ENCODE measurements around the gene TSPAN18. TPM values are rescaled to one million over a fixed set of nuclear protein-coding genes. Genes with fewer than 3 reads are reported as not detected.

The TSPAN18 gene
- total and polyA plus RNA-seq, 2 experiments from 2014 or later = 6.0 to 10.6 TPM

DNA sequence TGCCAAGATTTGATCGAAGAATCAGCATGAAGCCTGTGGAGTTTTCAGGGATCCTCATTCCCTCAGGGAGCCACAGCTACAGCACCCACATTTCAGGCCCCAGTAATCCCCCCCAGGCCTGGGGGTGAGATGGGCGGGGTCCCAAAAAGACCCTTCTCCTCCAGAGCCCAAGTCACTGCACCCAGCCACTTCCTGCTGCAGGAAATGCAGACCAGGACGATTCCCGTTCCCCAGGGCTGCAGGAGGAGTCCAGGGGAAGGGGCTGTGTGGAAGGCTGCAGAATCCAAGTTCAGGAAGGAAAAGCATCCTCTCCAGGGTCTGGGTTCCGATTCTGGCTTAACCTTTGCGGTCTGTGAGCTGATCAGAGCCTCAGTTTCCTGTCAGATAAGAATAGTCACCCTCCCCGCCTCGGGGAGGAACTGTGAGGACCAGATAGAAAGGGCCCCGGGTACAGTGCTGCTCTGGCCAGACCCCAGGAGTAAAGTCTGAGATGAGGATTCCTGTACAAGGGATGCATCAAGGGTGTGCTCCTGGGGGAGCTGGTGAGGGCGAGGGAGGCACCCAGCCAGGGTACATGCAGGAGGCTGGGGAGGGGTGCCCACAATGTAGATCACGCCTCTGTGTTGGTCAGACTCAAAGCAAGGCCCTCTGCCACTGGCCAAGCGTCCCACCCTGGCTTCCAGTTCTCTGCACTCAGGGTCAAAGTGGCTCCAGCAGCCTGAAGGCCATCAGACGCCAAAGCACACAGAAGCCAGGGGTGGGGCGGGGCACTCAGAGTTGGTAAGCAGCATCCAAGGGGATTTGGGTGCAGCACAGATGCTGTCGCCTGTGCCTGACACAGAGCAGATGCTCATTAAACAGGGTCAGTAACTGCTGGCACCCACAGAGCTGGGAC is 254.0 kb downstream of the TSPAN18 start:
- no peaks in the 10 kb centered on the region for H3K36me3 ChIP-seq (ENCODE audit: insufficient read depth)
- no peaks in the 10 kb centered on the region for H4K20me1 ChIP-seq (replicated peaks; ENCODE audit: insufficient read depth)
- no peaks in the 10 kb centered on the region for H3K79me2 ChIP-seq (replicated peaks; ENCODE audit: insufficient read depth)
- H3K9me3 Mint-ChIP-seq = no peaks in the 10 kb centered on the region
- TF ChIP-seq POLR2AphosphoS5 (IDR thresholded peaks at IDR 0.05; ENCODE audit: low read depth) (no peak), JUNB (IDR thresholded peaks at IDR 0.05; ENCODE audit: unreplicated experiment) (no peak), NANOG (IDR thresholded peaks at IDR 0.05; ENCODE audit: borderline replicate concordance) (no peak), EZH2 (IDR thresholded peaks at IDR 0.05; ENCODE audit: low read depth, unreplicated experiment) (no peak), CREB1 (CRISPR knock-in tag; IDR thresholded peaks at IDR 0.05; ENCODE audit: low read depth) (no peak), ZNF114 (CRISPR knock-in tag; IDR thresholded peaks at IDR 0.05) (no peak), ZNF331 (CRISPR knock-in tag; IDR thresholded peaks at IDR 0.05; ENCODE audit: low read depth) (no peak)
- TF ChIP-seq, protein P1, sequence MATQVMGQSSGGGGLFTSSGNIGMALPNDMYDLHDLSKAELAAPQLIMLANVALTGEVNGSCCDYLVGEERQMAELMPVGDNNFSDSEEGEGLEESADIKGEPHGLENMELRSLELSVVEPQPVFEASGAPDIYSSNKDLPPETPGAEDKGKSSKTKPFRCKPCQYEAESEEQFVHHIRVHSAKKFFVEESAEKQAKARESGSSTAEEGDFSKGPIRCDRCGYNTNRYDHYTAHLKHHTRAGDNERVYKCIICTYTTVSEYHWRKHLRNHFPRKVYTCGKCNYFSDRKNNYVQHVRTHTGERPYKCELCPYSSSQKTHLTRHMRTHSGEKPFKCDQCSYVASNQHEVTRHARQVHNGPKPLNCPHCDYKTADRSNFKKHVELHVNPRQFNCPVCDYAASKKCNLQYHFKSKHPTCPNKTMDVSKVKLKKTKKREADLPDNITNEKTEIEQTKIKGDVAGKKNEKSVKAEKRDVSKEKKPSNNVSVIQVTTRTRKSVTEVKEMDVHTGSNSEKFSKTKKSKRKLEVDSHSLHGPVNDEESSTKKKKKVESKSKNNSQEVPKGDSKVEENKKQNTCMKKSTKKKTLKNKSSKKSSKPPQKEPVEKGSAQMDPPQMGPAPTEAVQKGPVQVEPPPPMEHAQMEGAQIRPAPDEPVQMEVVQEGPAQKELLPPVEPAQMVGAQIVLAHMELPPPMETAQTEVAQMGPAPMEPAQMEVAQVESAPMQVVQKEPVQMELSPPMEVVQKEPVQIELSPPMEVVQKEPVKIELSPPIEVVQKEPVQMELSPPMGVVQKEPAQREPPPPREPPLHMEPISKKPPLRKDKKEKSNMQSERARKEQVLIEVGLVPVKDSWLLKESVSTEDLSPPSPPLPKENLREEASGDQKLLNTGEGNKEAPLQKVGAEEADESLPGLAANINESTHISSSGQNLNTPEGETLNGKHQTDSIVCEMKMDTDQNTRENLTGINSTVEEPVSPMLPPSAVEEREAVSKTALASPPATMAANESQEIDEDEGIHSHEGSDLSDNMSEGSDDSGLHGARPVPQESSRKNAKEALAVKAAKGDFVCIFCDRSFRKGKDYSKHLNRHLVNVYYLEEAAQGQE (IDR thresholded peaks at IDR 0.05; ENCODE audit: unreplicated experiment) = no peak
- TF ChIP-seq, protein P2, sequence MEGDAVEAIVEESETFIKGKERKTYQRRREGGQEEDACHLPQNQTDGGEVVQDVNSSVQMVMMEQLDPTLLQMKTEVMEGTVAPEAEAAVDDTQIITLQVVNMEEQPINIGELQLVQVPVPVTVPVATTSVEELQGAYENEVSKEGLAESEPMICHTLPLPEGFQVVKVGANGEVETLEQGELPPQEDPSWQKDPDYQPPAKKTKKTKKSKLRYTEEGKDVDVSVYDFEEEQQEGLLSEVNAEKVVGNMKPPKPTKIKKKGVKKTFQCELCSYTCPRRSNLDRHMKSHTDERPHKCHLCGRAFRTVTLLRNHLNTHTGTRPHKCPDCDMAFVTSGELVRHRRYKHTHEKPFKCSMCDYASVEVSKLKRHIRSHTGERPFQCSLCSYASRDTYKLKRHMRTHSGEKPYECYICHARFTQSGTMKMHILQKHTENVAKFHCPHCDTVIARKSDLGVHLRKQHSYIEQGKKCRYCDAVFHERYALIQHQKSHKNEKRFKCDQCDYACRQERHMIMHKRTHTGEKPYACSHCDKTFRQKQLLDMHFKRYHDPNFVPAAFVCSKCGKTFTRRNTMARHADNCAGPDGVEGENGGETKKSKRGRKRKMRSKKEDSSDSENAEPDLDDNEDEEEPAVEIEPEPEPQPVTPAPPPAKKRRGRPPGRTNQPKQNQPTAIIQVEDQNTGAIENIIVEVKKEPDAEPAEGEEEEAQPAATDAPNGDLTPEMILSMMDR (conservative IDR thresholded peaks at IDR 0.05; ENCODE audit: low read depth in 2 of 2) = no peak
- TF ChIP-seq, protein P3, sequence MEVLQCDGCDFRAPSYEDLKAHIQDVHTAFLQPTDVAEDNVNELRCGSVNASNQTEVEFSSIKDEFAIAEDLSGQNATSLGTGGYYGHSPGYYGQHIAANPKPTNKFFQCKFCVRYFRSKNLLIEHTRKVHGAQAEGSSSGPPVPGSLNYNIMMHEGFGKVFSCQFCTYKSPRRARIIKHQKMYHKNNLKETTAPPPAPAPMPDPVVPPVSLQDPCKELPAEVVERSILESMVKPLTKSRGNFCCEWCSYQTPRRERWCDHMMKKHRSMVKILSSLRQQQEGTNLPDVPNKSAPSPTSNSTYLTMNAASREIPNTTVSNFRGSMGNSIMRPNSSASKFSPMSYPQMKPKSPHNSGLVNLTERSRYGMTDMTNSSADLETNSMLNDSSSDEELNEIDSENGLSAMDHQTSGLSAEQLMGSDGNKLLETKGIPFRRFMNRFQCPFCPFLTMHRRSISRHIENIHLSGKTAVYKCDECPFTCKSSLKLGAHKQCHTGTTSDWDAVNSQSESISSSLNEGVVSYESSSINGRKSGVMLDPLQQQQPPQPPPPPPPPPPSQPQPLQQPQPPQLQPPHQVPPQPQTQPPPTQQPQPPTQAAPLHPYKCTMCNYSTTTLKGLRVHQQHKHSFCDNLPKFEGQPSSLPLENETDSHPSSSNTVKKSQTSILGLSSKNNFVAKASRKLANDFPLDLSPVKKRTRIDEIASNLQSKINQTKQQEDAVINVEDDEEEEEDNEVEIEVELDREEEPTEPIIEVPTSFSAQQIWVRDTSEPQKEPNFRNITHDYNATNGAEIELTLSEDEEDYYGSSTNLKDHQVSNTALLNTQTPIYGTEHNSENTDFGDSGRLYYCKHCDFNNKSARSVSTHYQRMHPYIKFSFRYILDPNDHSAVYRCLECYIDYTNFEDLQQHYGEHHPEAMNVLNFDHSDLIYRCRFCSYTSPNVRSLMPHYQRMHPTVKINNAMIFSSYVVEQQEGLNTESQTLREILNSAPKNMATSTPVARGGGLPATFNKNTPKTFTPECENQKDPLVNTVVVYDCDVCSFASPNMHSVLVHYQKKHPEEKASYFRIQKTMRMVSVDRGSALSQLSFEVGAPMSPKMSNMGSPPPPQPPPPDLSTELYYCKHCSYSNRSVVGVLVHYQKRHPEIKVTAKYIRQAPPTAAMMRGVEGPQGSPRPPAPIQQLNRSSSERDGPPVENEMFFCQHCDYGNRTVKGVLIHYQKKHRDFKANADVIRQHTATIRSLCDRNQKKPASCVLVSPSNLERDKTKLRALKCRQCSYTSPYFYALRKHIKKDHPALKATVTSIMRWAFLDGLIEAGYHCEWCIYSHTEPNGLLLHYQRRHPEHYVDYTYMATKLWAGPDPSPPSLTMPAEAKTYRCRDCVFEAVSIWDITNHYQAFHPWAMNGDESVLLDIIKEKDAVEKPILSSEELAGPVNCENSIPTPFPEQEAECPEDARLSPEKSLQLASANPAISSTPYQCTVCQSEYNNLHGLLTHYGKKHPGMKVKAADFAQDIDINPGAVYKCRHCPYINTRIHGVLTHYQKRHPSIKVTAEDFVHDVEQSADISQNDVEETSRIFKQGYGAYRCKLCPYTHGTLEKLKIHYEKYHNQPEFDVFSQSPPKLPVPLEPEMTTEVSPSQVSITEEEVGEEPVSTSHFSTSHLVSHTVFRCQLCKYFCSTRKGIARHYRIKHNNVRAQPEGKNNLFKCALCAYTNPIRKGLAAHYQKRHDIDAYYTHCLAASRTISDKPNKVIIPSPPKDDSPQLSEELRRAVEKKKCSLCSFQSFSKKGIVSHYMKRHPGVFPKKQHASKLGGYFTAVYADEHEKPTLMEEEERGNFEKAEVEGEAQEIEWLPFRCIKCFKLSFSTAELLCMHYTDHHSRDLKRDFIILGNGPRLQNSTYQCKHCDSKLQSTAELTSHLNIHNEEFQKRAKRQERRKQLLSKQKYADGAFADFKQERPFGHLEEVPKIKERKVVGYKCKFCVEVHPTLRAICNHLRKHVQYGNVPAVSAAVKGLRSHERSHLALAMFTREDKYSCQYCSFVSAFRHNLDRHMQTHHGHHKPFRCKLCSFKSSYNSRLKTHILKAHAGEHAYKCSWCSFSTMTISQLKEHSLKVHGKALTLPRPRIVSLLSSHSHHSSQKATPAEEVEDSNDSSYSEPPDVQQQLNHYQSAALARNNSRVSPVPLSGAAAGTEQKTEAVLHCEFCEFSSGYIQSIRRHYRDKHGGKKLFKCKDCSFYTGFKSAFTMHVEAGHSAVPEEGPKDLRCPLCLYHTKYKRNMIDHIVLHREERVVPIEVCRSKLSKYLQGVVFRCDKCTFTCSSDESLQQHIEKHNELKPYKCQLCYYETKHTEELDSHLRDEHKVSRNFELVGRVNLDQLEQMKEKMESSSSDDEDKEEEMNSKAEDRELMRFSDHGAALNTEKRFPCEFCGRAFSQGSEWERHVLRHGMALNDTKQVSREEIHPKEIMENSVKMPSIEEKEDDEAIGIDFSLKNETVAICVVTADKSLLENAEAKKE (CRISPR knock-in tag; IDR thresholded peaks at IDR 0.05) = no peak
- TF ChIP-seq, protein P4, sequence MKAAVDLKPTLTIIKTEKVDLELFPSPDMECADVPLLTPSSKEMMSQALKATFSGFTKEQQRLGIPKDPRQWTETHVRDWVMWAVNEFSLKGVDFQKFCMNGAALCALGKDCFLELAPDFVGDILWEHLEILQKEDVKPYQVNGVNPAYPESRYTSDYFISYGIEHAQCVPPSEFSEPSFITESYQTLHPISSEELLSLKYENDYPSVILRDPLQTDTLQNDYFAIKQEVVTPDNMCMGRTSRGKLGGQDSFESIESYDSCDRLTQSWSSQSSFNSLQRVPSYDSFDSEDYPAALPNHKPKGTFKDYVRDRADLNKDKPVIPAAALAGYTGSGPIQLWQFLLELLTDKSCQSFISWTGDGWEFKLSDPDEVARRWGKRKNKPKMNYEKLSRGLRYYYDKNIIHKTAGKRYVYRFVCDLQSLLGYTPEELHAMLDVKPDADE (IDR thresholded peaks at IDR 0.05) = no peak
- no peak overlapping the region for H3K27ac Mint-ChIP-seq
- H3F3A ChIP-seq (replicated peaks; ENCODE audit: low read depth) = 0 out of 2 replicates have a peak, but pooled peaks cover 6% of the 10 kb centered on the region
- H3K9me2 ChIP-seq (ENCODE audit: insufficient read depth) = no peaks in the 10 kb centered on the region
- H3K4me3 ChIP-seq = no peak overlapping the region
- ATAC-seq (no peak), DNase-seq (ENCODE audit: low spot score) (no peak)
- no peak overlapping the region for H3K4me3 Mint-ChIP-seq
- H3K4me1 ChIP-seq (ENCODE audit: insufficient read depth) = peaks cover 16% of the 10 kb centered on the region; the same call in 1 of the 2 replicates
- 0 out of 2 replicates have a peak overlapping the region, but pooled peaks have one; percentile 51 for H3K4me2 ChIP-seq
- no peak overlapping the region for H3K27ac ChIP-seq (ENCODE audit: low read depth)
- H3K36me3 Mint-ChIP-seq (ENCODE audit: low read depth) = no peaks in the 10 kb centered on the region
- H3K27me3 Mint-ChIP-seq (ENCODE audit: insufficient read depth, low read depth, poor library complexity) = peaks cover 9% of the 10 kb centered on the region
- peak overlapping the region; percentile 97 for H2AFZ ChIP-seq
- H3K27me3 ChIP-seq (ENCODE audit: insufficient read depth) = no peaks in the 10 kb centered on the region
- H3K4me1 Mint-ChIP-seq = peaks cover 25% of the 10 kb centered on the region

Measured in GM23338 (cell line).